Muscle of leg (tissue), 11 donors: ENCODE data around the gene PLPP7. TPM values are rescaled to one million over a fixed set of nuclear protein-coding genes. Genes with fewer than 3 reads are reported as not detected.

Experiments used
- DNase-seq: peaks from one replicate; pipeline ENCODE4 v3.0.0; 2013
- H3K27ac ChIP-seq: one replicate; pipeline ENCODE4 v1.5.1; 2013; ENCODE audit warnings: mild to moderate bottlenecking, low read length, control low read depth
- H3K27me3 ChIP-seq: one replicate; pipeline ENCODE4 v1.6.1; 2013; ENCODE audit warnings: low read length; ENCODE audit not compliant: control insufficient read depth, insufficient read depth
- H3K36me3 ChIP-seq: one replicate; pipeline ENCODE4 v1.6.1; 2013; ENCODE audit warnings: low read length; ENCODE audit not compliant: control insufficient read depth, insufficient read depth
- H3K4me1 ChIP-seq: one replicate; pipeline ENCODE4 v1.6.1; 2013; ENCODE audit warnings: low read length; ENCODE audit not compliant: control insufficient read depth, insufficient read depth
- H3K4me3 ChIP-seq: one replicate; pipeline ENCODE4 v1.5.1; 2013; ENCODE audit warnings: low read length, control low read depth
- H3K9me3 ChIP-seq: replicated peaks from 2 replicates; pipeline ENCODE4 v1.6.1; 2013; ENCODE audit warnings: low read depth, low read length; ENCODE audit not compliant: control insufficient read depth
- WGBS: methylation state at CpG from one replicate; pipeline ENCODE4 v1.1.5; 2013; ENCODE audit warnings: missing lambda C conversion rate; ENCODE audit not compliant: insufficient coverage; 5-methylcytosine and 5-hydroxymethylcytosine counted together
- polyA plus RNA-seq, 8 donors: library from polyadenylated mRNA; unstranded; fragments of 120-200 nt; gene quantifications; one replicate each; pipeline versions ENCODE4 v1.2.1 to v1.2.3, GENCODE V29; 2013; ENCODE audit warnings: inconsistent platforms in 1 of 8, low replicate concordance in 1 of 8; ENCODE audit not compliant: insufficient read length in 8 of 8, insufficient read depth in 1 of 8
- total RNA-seq: library from RNA; stranded (reverse); fragments of 120-200 nt; gene quantifications from one replicate; pipeline ENCODE4 v1.2.4, GENCODE V29; 2013

Gene PLPP7
- total and polyA plus RNA-seq, 9 donors = 24.8 to 52.4 (median 37.2) TPM

DNA sequence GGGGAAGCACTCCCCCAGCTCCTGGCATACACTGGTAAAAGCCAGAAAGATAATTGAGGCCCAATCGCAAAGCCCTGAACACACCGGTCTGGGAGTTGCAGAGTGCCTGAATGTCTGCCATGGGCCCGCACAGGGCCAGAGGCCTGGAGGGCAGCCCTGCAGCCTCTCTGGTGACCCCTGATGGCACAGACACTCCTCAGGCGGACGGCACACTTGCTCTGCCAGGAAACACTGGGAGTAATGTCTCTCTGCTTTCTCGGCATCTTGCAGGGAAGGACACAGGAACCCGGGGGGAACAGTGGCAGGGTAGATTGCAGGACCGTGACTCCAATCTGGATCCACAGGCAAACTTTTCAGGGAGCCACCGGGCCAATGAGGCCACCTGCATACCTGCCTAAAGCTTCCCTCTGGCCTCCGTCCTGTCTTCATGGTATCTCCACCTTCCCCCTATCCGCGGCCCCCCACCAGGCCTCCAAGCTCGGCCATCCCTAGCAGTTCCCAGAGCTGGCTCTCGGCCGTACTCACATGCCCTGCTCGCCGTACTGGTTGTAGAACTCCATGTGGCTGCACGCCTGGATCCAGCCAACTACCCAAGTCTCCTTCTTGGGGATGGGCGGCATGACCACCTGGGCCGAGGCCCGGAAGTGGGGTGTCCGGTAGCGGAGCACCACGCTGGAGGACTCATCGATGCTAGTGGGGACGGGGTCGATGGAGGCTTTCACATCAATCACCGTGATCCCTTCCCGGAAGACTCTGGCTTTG lies 14.0 kb upstream of the PLPP7 start:
- WGBS = 60% methylated on average over 27 of the region's 29 CpGs
- H3K36me3 ChIP-seq = peaks cover 14% of the 10 kb centered on the region
- H3K4me3 ChIP-seq = peak overlapping the region; percentile 67
- peaks cover 18% of the 10 kb centered on the region for H3K27me3 ChIP-seq
- no peaks in the 10 kb centered on the region for H3K9me3 ChIP-seq
- peak; percentile 56 for DNase-seq
- H3K4me1 ChIP-seq = peaks cover 64% of the 10 kb centered on the region
- H3K27ac ChIP-seq = peak overlapping the region; percentile 93

DNA sequence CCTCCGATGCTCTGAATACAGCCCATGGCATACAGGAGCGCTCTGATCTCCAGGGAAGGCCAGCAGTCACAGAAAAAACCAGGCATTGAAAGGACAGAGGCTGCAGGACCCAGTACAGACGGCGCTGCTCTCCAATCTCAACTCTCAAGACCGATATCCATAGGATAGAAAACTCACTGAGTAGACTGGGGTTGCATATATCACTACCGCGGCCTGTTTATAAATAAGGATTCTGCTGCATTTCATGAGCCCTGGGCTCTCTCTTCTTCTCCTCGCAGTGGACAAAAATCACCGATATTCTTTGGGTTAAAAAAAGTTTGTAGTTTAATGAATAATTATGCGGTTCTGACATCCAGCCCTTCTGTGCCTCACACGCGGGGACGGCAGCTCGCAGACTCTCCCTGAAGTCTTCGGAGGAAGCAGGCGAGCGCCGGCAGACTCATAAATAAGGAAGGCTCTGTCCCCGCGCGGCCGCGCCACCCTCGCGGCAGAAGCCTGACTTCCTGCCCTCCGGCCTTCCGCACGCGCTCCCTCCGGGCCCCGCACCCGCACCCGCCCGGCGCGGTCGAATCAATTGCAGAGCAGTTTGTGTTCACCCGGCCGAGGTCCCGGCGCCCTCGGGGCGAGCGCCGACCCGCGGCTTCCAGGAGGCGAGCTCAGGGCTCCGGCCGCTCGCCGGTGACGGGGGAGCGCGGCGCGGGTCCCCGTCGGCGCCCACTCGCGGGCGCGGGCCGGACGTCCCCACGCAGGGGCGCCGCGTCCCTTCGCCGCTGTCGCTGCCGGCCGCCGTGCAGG lies 13.2 kb upstream of the PLPP7 start, which contains the start of gene FAM78A:
Gene FAM78A (minus strand): TSS at position 417 of the 795 bp plus-strand sequence. CDS start 331 bp downstream, at position 86.
- peak; percentile 38 for DNase-seq
- 6% methylated on average over 62 of the region's 76 CpGs for WGBS
- peak within 1 kb of the TSS; percentile 67 for H3K4me3 ChIP-seq
- no peaks in the 10 kb centered on the region for H3K9me3 ChIP-seq
- peaks cover 14% of the 10 kb centered on the region for H3K36me3 ChIP-seq
- H3K27ac ChIP-seq = peak within 1 kb of the TSS; percentile 93
- H3K27me3 ChIP-seq = peaks cover 26% of the 10 kb centered on the region
- H3K4me1 ChIP-seq = peaks cover 62% of the 10 kb centered on the region

DNA sequence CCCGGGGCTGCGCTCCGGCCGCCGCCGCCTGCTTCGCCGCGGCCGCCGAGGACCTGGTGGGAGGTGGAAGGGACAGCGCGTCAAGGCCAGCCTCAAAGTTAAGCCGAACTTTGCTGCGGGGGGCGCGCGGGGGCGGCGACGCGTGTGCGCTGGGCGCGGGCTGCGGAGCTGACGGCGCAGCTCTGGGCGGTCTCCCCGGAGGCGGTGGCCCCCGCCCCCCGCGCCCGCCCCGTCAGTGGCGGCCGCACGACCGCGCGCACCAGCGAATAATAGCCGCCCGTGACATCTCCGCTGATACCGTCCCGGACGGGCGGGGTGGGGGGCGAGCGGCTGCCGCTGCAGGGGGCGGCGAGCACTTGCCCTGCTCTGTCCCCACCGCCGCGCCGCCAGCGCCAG lies 12.6 kb upstream of the PLPP7 start:
- no peaks in the 10 kb centered on the region for H3K9me3 ChIP-seq
- peaks cover 14% of the 10 kb centered on the region for H3K36me3 ChIP-seq
- H3K4me3 ChIP-seq = peak overlapping the region; percentile 47
- peak; percentile 51 for DNase-seq
- H3K27ac ChIP-seq = peak overlapping the region; percentile 47
- under 1% methylated on average over 60 of the region's 60 CpGs for WGBS
- H3K27me3 ChIP-seq = peaks cover 31% of the 10 kb centered on the region
- H3K4me1 ChIP-seq = peaks cover 59% of the 10 kb centered on the region

DNA sequence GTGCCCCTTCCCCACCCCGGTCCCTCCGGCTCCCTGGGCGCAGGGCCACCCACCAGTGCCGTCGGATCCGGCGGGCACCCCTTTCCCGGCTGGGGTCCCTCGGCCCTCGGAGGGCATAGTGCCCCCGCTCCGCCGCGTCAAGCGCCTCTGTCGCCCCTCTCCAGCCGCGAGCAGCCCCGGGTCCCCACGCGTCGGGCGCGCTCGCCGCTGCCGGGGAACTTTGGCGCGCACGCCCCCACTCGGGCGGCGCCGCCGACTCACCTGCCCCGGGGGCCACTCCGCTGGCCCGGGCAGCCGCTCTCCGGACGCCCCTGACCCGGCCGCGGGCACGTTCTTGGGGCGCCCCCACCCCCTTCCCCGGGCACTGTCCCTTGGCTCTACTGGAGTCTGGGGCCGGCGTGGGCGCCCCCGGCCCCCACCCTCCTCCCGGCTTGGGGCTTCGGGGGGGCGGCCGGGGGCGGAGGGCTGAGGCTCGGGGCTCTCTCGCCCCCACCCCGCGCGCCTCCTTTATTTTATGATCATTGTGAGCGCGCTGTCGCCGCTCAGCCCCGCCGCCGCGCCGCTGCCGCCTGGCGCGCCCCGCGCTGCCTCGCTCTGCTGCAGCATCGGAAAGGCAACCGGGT lies 12.1 kb upstream of the PLPP7 start:
- Histone ChIP-seq H3K27me3 (peaks cover 36% of the 10 kb centered on the region), H3K9me3 (no peaks in the 10 kb centered on the region), H3K4me1 (peaks cover 60% of the 10 kb centered on the region), H3K27ac (peak overlapping the region; percentile 47), H3K36me3 (peaks cover 14% of the 10 kb centered on the region), H3K4me3 (peak overlapping the region; percentile 47)
- DNase-seq = peak; percentile 39
- under 1% methylated on average over 72 of the region's 78 CpGs for WGBS

DNA sequence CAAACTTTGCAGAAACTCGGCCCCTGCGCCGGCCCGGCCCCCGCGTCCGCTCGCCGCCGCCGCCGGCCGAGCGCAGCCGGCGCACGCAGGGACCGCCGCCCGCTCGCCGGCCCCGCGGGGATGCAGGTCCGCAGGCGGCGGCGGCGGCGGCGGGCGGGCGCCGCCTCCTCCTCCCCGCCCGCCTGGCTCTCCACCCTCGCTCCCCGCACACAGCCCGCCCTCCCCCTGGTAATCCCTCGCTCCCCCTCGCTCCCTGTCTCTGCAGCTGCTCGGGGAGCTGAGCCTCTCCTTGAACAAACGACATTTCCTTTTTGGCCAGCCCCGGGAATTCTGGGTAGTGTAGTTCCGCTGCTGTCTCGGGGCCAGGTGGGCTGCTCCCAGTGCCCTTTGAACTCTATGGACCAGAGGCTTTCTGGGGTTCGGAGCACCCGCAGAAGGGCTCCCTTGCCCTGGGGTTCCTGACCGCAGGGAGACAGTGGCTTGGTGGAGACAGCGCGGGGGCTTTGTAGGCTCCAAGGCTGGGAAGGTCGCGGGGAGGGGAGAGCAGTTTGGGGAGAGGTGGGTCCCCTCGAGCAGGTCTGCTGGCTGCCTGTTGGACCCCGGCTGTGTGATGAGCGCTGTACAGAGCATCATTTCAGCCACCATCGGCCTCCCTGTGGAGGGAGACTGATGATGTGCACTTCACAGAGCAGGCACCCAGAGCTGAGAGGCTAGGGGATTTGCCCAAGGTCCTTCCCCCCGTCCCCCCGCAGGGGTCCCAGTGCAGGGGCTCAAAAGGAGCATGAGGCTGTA lies 11.4 kb upstream of the PLPP7 start:
- Histone ChIP-seq H3K27me3 (peaks cover 40% of the 10 kb centered on the region), H3K4me3 (peak overlapping the region; percentile 47), H3K27ac (no peak overlapping the region), H3K36me3 (peaks cover 12% of the 10 kb centered on the region), H3K9me3 (no peaks in the 10 kb centered on the region), H3K4me1 (peaks cover 58% of the 10 kb centered on the region)
- WGBS = 8% methylated on average over 55 of the region's 59 CpGs
- peak; percentile 98 for DNase-seq

DNA sequence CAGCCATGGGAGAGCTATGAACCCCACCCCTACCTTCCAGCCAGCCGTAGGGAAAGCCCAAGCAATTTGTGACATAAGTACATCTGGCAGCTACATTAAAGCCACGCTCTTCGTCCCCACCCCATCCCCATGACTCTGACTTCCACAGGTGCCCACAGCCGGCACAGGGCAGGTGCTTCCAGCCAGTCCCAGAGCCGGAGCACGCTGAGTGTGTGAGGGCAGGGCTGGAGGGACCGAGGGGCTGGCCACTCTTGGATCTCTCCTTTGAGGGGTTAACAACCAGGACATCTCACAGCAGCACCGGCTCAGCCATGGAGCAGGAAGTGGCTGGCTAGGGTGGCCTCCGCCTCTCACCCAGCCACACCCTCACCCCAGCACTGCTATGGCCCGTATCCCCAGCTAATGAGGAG lies 10.8 kb upstream of the PLPP7 start:
- Histone ChIP-seq H3K27ac (no peak overlapping the region), H3K36me3 (peaks cover 6% of the 10 kb centered on the region), H3K9me3 (no peaks in the 10 kb centered on the region), H3K27me3 (peaks cover 43% of the 10 kb centered on the region), H3K4me1 (peaks cover 56% of the 10 kb centered on the region), H3K4me3 (no peak overlapping the region)
- no peak for DNase-seq
- WGBS = 40% methylated on average over 2 of the region's 10 CpGs

DNA sequence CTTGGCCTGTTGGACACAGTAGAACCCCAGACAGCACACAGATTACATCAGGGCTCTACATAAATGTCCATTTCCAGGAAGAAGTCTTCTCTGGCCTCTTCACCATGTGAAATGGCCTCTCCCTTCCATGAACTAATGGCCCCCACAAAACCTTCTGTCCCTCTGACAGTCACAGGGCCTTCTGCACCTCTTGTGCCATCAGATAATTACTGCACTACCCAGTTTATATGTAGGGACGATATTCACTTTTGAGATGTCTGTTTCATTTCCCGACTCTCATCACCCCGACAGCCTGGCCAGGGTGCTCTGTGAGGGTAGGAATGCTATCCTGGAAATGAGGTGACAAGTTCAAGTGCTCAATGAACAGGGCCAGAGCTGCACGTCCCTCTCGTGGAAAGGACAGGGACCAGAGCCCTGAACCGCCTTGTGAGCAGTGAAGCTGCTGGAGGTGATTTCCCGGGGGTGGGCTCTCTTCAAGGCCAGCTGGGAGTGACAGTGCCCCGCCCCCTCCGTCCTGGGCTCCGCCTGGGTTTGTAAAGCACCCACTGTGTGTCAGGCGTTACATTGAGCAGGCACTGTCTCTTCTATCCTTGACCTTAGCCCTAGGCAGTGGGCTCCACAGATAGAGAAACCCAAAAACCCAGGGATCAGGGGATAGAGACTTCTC lies 10.2 kb upstream of the PLPP7 start:
- no peaks in the 10 kb centered on the region for H3K9me3 ChIP-seq
- peaks cover 41% of the 10 kb centered on the region for H3K27me3 ChIP-seq
- no peak overlapping the region for H3K27ac ChIP-seq
- H3K4me1 ChIP-seq = peaks cover 50% of the 10 kb centered on the region
- no peak overlapping the region for H3K4me3 ChIP-seq
- DNase-seq = no peak
- 57% methylated on average over 9 of the region's 11 CpGs for WGBS
- H3K36me3 ChIP-seq = peaks cover 2% of the 10 kb centered on the region

DNA sequence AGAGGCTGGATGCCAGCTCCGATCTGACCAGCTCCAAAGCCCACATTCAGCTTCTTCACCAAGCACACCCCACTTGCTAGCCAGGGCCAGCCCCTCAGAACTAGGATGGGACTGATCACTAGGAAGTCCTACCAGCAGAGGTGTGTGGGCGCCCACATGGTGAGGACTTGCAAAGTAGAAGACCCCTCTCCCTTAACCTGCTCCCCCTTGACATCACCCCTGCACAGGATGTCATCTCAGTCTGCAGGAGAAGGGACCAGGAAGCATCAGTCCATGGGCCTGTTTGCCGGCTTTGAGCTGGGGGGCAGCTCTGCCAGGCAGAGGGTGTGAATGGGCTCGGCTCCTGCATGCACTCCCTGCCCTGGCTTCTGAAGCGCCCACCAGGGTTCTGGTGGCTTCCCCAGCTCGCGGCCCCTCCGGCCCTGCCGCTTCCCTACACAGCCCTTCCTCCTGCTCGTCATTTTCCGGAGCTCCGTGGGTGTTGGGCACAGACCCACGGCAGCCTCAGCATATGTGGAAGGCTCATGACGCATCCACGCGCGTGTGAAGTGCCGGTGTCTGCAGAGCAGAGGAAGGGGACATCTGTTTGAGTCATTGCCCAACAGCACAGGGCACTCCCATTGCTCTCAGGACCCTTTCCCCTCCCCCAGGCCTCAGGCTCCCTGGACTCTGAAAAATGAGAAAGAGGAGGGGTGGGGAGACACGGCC lies 9.5 kb upstream of the PLPP7 start:
- 53% methylated on average over 13 of the region's 19 CpGs for WGBS
- peaks cover 45% of the 10 kb centered on the region for H3K4me1 ChIP-seq
- H3K27me3 ChIP-seq = peaks cover 40% of the 10 kb centered on the region
- peaks cover 2% of the 10 kb centered on the region for H3K36me3 ChIP-seq
- no peak overlapping the region for H3K27ac ChIP-seq
- no peaks in the 10 kb centered on the region for H3K9me3 ChIP-seq
- no peak overlapping the region for H3K4me3 ChIP-seq
- no peak for DNase-seq

DNA sequence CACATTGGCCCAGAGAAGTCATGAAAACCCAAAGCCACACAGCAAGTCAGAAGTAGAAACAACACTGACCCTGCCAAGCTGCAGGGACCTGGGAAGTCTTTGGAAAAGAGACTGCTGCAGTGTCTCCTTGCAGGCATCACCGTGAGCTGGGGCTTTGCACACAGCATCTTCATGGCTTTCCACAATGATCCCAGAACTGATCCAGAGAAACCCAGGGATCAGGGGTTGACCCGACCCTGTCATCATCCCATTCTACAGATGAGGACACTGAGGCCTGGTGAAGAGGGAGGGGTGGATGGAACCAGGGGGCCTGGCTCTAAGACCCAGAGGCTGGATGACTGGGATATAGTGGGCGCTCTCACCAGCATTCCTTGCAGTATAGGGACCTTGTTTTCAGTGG lies 8.9 kb upstream of the PLPP7 start:
- Histone ChIP-seq H3K27ac (no peak overlapping the region), H3K27me3 (peaks cover 38% of the 10 kb centered on the region), H3K4me3 (no peak overlapping the region), H3K9me3 (no peaks in the 10 kb centered on the region), H3K4me1 (peaks cover 42% of the 10 kb centered on the region), H3K36me3 (peaks cover 2% of the 10 kb centered on the region)
- no peak for DNase-seq
- 76% methylated on average over 2 of the region's 3 CpGs for WGBS
